Breast epithelium (tissue), 3 donors: ENCODE results near the gene ARHGAP26.

Source experiments
- CTCF ChIP-seq, 3 donors: fragments of 450-650 bp; IDR thresholded peaks; one replicate each; pipeline ENCODE4 v1.5.1; 2016 to 2017; ENCODE audit warnings: antibody characterized with exemption in 3 of 3, mild to moderate bottlenecking in 3 of 3, moderate library complexity in 3 of 3
- POLR2A ChIP-seq: fragments of 450-650 bp; IDR thresholded peaks from one replicate; pipeline ENCODE4 v1.6.1; 2016; ENCODE audit warnings: antibody characterized with exemption, mild to moderate bottlenecking, moderate library complexity

GRCh38 chr5:142836048-142836447 lies 65.9 kb downstream of the ARHGAP26 start:
- no peak for TF ChIP-seq CTCF (IDR thresholded peaks at IDR 0.05)
- TF ChIP-seq POLR2A: no peak
